OCI-LY1 (cell line): ENCODE data around the gene PTPRM.

Experiments used
- H2AFZ ChIP-seq: fragments of 200-600 bp; sonication (generic), shearing (Covaris generic); 2 replicates; pipeline ENCODE4 v1.6.0; 2014; ENCODE audit warnings: antibody characterized with exemption, mild to moderate bottlenecking, low read length
- H3F3A ChIP-seq: fragments of 200-600 bp; sonication (generic), shearing (Covaris generic); 2 replicates; pipeline ENCODE4 v1.6.0; 2014; ENCODE audit warnings: mild to moderate bottlenecking, antibody characterized with exemption, low read length, moderate library complexity; ENCODE audit not compliant: insufficient read depth
- H3K27ac ChIP-seq: fragments of 200-600 bp; sonication (generic); 2 replicates; pipeline ENCODE4 v1.5.1; 2014; ENCODE audit warnings: low read length, mixed run types, mild to moderate bottlenecking, low read depth; ENCODE audit not compliant: poor library complexity, severe bottlenecking
- H3K27me3 ChIP-seq: fragments of 200-600 bp; sonication (generic); 2 replicates; pipeline ENCODE4 v1.6.0; 2014; ENCODE audit warnings: antibody characterized with exemption, mild to moderate bottlenecking, low read length, moderate library complexity; ENCODE audit not compliant: insufficient read depth
- H3K36me3 ChIP-seq: fragments of 200-600 bp; sonication (generic); 2 replicates; pipeline ENCODE4 v1.6.1; 2014; ENCODE audit warnings: mild to moderate bottlenecking, antibody characterized with exemption, low read length, moderate library complexity, mixed read lengths; ENCODE audit not compliant: insufficient read depth
- H3K4me1 ChIP-seq: fragments of 200-600 bp; sonication (generic); 2 replicates; pipeline ENCODE4 v1.5.1; 2014; ENCODE audit warnings: mild to moderate bottlenecking, low read length, moderate library complexity; ENCODE audit not compliant: insufficient read depth, severe bottlenecking
- H3K4me2 ChIP-seq: fragments of 200-600 bp; sonication (generic), shearing (Covaris generic); 2 replicates; pipeline ENCODE4 v1.6.1; 2014; ENCODE audit warnings: low read length
- H3K4me3 ChIP-seq: fragments of 200-600 bp; sonication (generic); 2 replicates; pipeline ENCODE4 v1.5.1; 2014; ENCODE audit warnings: low read length, low read depth, mild to moderate bottlenecking, mixed read lengths; ENCODE audit not compliant: poor library complexity, severe bottlenecking
- H3K79me2 ChIP-seq: fragments of 200-600 bp; shearing (Covaris generic); 2 replicates; pipeline ENCODE4 v1.6.1; 2016; ENCODE audit warnings: mixed run types, low read length, mixed read lengths; ENCODE audit not compliant: insufficient read depth
- H3K9ac ChIP-seq: fragments of 200-600 bp; sonication (generic), shearing (Covaris generic); 2 replicates; pipeline ENCODE4 v1.6.1; 2014; ENCODE audit warnings: mild to moderate bottlenecking, low read length, mixed read lengths
- H3K9me2 ChIP-seq: fragments of 200-600 bp; sonication (generic), shearing (Covaris generic); 2 replicates; pipeline ENCODE4 v1.6.1; 2014; ENCODE audit warnings: low read depth, mild to moderate bottlenecking, low read length, mixed read lengths
- H3K9me3 ChIP-seq: fragments of 200-600 bp; shearing (Covaris generic); 2 replicates; pipeline ENCODE4 v1.6.1; 2014; ENCODE audit warnings: low read length, mixed read lengths
- H4K20me1 ChIP-seq: fragments of 200-600 bp; sonication (generic), shearing (Covaris generic); 2 replicates; pipeline ENCODE4 v1.6.0; 2016; ENCODE audit warnings: mild to moderate bottlenecking, low read length; ENCODE audit not compliant: insufficient read depth
- CTCF ChIP-seq: fragments of 200-600 bp; sonication (generic), shearing (Covaris generic); IDR thresholded peaks from 2 replicates; pipeline ENCODE4 v1.5.1; 2017; ENCODE audit warnings: mild to moderate bottlenecking, antibody characterized with exemption, low read length, moderate library complexity, mixed read lengths
- EZH2 ChIP-seq: fragments of 200-600 bp; sonication (generic), shearing (Covaris generic); IDR thresholded peaks from 2 replicates; pipeline ENCODE4 v1.8.0; 2017; ENCODE audit warnings: borderline replicate concordance, mixed run types, mild to moderate bottlenecking, antibody characterized with exemption, low read length, moderate library complexity, mixed read lengths

Gene PTPRM

GRCh38 chr18:8298186-8298585 is 731.1 kb downstream of the PTPRM start:
- Histone ChIP-seq H4K20me1 (no peaks in the 10 kb centered on the region), H3K4me3 (no peak overlapping the region), H2AFZ (no peak overlapping the region), H3K27ac (no peak overlapping the region), H3K4me1 (no peaks in the 10 kb centered on the region), H3K27me3 (no peaks in the 10 kb centered on the region), H3K9me3 (no peaks in the 10 kb centered on the region), H3F3A (no peaks in the 10 kb centered on the region), H3K79me2 (no peaks in the 10 kb centered on the region), H3K9me2 (no peaks in the 10 kb centered on the region), H3K9ac (no peak overlapping the region), H3K36me3 (no peaks in the 10 kb centered on the region), H3K4me2 (no peak overlapping the region)
- TF ChIP-seq EZH2 (no peak), CTCF (no peak)

- no peaks in the 10 kb centered on the region for H3K9me2 ChIP-seq
- no peaks in the 10 kb centered on the region for H3K27me3 ChIP-seq
- no peak overlapping the region for H3K9ac ChIP-seq
- no peak overlapping the region for H3K27ac ChIP-seq
- H3K79me2 ChIP-seq = no peaks in the 10 kb centered on the region
- no peaks in the 10 kb centered on the region for H3K36me3 ChIP-seq
- no peaks in the 10 kb centered on the region for H3F3A ChIP-seq
- H3K4me3 ChIP-seq = no peak overlapping the region
- TF ChIP-seq EZH2 (no peak), CTCF (no peak)
- no peak overlapping the region for H3K4me2 ChIP-seq
- H3K4me1 ChIP-seq = no peaks in the 10 kb centered on the region
- H3K9me3 ChIP-seq = no peaks in the 10 kb centered on the region
- no peaks in the 10 kb centered on the region for H4K20me1 ChIP-seq
- H2AFZ ChIP-seq = no peak overlapping the region
Measured at GRCh38 chr18:8299054-8299980, 732.2 kb downstream of the PTPRM start.

GRCh38 chr18:8300751-8301410 is 733.8 kb downstream of the PTPRM start:
- H3F3A ChIP-seq = no peaks in the 10 kb centered on the region
- TF ChIP-seq CTCF (no peak), EZH2 (no peak)
- H3K27ac ChIP-seq = no peak overlapping the region
- no peaks in the 10 kb centered on the region for H4K20me1 ChIP-seq
- no peak overlapping the region for H3K4me3 ChIP-seq
- no peaks in the 10 kb centered on the region for H3K79me2 ChIP-seq
- H3K36me3 ChIP-seq = no peaks in the 10 kb centered on the region
- no peaks in the 10 kb centered on the region for H3K9me3 ChIP-seq
- no peaks in the 10 kb centered on the region for H3K27me3 ChIP-seq
- no peak overlapping the region for H3K9ac ChIP-seq
- no peak overlapping the region for H2AFZ ChIP-seq
- H3K4me2 ChIP-seq = no peak overlapping the region
- H3K4me1 ChIP-seq = no peaks in the 10 kb centered on the region
- no peaks in the 10 kb centered on the region for H3K9me2 ChIP-seq
